Neural cell (in vitro differentiated cells): ENCODE data around the gene TPCN1. TPM values are rescaled to one million over a fixed set of nuclear protein-coding genes. Genes with fewer than 3 reads are reported as not detected.

ENCODE experiments used
- H2AFZ ChIP-seq: fragments of 200-600, 300-800 bp; sonication (generic), shearing (Covaris generic); 2 replicates; pipeline ENCODE4 v1.6.0; 2014; ENCODE audit warnings: low read depth, mild to moderate bottlenecking, antibody characterized with exemption, low read length, moderate library complexity
- H3F3A ChIP-seq: fragments of 200-600 bp; shearing (Covaris generic); 2 replicates; pipeline ENCODE4 v1.6.1; 2016; ENCODE audit warnings: mild to moderate bottlenecking, moderate library complexity, mixed read lengths, antibody characterized with exemption, low read length; ENCODE audit not compliant: insufficient read depth, poor library complexity, severe bottlenecking
- H3K27ac ChIP-seq: fragments of 200-600, 300-800 bp; sonication (generic), shearing (Covaris generic); 2 replicates; pipeline ENCODE4 v1.5.1; 2014; ENCODE audit warnings: mild to moderate bottlenecking, low read length, moderate library complexity
- H3K27me3 ChIP-seq: fragments of 300-800, 200-600 bp; sonication (generic), shearing (Covaris generic); 2 replicates; pipeline ENCODE4 v1.6.0; 2014; ENCODE audit warnings: mild to moderate bottlenecking, low read depth, low read length, moderate library complexity; ENCODE audit not compliant: insufficient read depth
- H3K36me3 ChIP-seq: fragments of 300-800, 200-600 bp; sonication (generic), shearing (Covaris generic); 2 replicates; pipeline ENCODE4 v1.5.1; 2014; ENCODE audit warnings: mild to moderate bottlenecking, antibody characterized with exemption, low read length, moderate library complexity; ENCODE audit not compliant: insufficient read depth
- H3K4me2 ChIP-seq: fragments of 300-800, 200-600 bp; sonication (generic), shearing (Covaris generic); 2 replicates; pipeline ENCODE4 v1.6.0; 2014; ENCODE audit warnings: mild to moderate bottlenecking, low read length
- H3K4me3 ChIP-seq: fragments of 300-800, 200-600 bp; sonication (generic), shearing (Covaris generic); 2 replicates; pipeline ENCODE4 v1.5.1; 2014; ENCODE audit warnings: mild to moderate bottlenecking, low read length, moderate library complexity
- H3K79me2 ChIP-seq: fragments of 200-600 bp; shearing (Covaris generic); replicated peaks from 2 replicates; pipeline ENCODE4 v1.6.0; 2014; ENCODE audit warnings: mild to moderate bottlenecking, low read length, moderate library complexity; ENCODE audit not compliant: insufficient read depth
- H3K9ac ChIP-seq: fragments of 300-800, 200-600 bp; sonication (generic), shearing (Covaris generic); 2 replicates; pipeline ENCODE4 v1.6.1; 2016; ENCODE audit warnings: mild to moderate bottlenecking, low read length, mixed read lengths
- H3K9me2 ChIP-seq: fragments of 200-600 bp; shearing (Covaris generic); 2 replicates; pipeline ENCODE4 v1.6.1; 2016; ENCODE audit warnings: mild to moderate bottlenecking, low read length, mixed read lengths; ENCODE audit not compliant: insufficient read depth
- H3K9me3 ChIP-seq: fragments of 200-600, 300-800 bp; sonication (generic), shearing (Covaris generic); 2 replicates; pipeline ENCODE4 v1.6.1; 2016; ENCODE audit warnings: mild to moderate bottlenecking, mixed run types, low read length, moderate library complexity, mixed read lengths
- H4K20me1 ChIP-seq: fragments of 200-600 bp; shearing (Covaris generic); 2 replicates; pipeline ENCODE4 v1.6.1; 2016; ENCODE audit warnings: mild to moderate bottlenecking, mixed run types; ENCODE audit not compliant: insufficient read depth
- EP300 ChIP-seq: fragments of 450-650 bp; conservative IDR thresholded peaks from 2 replicates; pipeline ENCODE4 v1.6.1; 2014; ENCODE audit warnings: antibody characterized with exemption, mild to moderate bottlenecking, moderate library complexity; ENCODE audit not compliant: poor library complexity, severe bottlenecking
- EZH2 ChIP-seq: fragments of 200-600, 300-800 bp; shearing (Covaris generic), sonication (generic); IDR thresholded peaks from 2 replicates; pipeline ENCODE4 v1.6.1; 2014; ENCODE audit warnings: antibody characterized with exemption, low read length, borderline replicate concordance, mild to moderate bottlenecking; ENCODE audit not compliant: insufficient read depth, poor library complexity, severe bottlenecking
- MXI1 ChIP-seq: fragments of 450-650 bp; conservative IDR thresholded peaks from 2 replicates; pipeline ENCODE4 v1.6.1; 2014; ENCODE audit warnings: antibody characterized with exemption, mild to moderate bottlenecking; ENCODE audit not compliant: poor library complexity, severe bottlenecking
- POLR2AphosphoS5 ChIP-seq: IDR thresholded peaks from 2 replicates; pipeline ENCODE4 v1.6.1; 2012
- RAD21 ChIP-seq: fragments of 450-650 bp; conservative IDR thresholded peaks from 2 replicates; pipeline ENCODE4 v1.6.1; 2014; ENCODE audit warnings: antibody characterized with exemption, mild to moderate bottlenecking, moderate library complexity
- SMC3 ChIP-seq: fragments of 450-650 bp; conservative IDR thresholded peaks from 2 replicates; pipeline ENCODE4 v1.6.1; 2014; ENCODE audit warnings: antibody characterized with exemption, mild to moderate bottlenecking, moderate library complexity; ENCODE audit not compliant: poor library complexity
- TAF1 ChIP-seq: IDR thresholded peaks from 2 replicates; pipeline ENCODE4 v1.6.1; 2012; ENCODE audit warnings: low read depth
- polyA plus RNA-seq: library from polyadenylated mRNA; depleted of rRNA; stranded (reverse); fragments of >200 nt; gene quantifications from 2 replicates; pipeline ENCODE4 v1.2.3, GENCODE V29; 2014
- TF ChIP-seq, protein P1 (sequence below): fragments of 450-650 bp; IDR thresholded peaks from 2 replicates; pipeline ENCODE4 v1.5.1; 2014; ENCODE audit warnings: antibody characterized with exemption, mild to moderate bottlenecking, moderate library complexity; ENCODE audit not compliant: poor library complexity, severe bottlenecking
- TF ChIP-seq, protein P2 (sequence below): IDR thresholded peaks from 2 replicates; pipeline ENCODE4 v1.6.1; 2012; ENCODE audit warnings: borderline replicate concordance

The TPCN1 gene
- polyA plus RNA-seq, 1 donor from 2014 or later: 4.0 TPM

GRCh38 chr12:113317122-113317521, 95.9 kb downstream of the TPCN1 start:
- Histone ChIP-seq H3K27me3 (no peaks in the 10 kb centered on the region), H3F3A (no peaks in the 10 kb centered on the region), H3K9me3 (no peaks in the 10 kb centered on the region), H3K4me2 (no peak overlapping the region), H3K9ac (no peak overlapping the region), H2AFZ (no peak overlapping the region), H3K9me2 (no peaks in the 10 kb centered on the region), H3K79me2 (no peaks in the 10 kb centered on the region), H3K36me3 (no peaks in the 10 kb centered on the region), H3K27ac (no peak overlapping the region), H3K4me3 (no peak overlapping the region), H4K20me1 (no peaks in the 10 kb centered on the region)
- TF ChIP-seq, protein P1, sequence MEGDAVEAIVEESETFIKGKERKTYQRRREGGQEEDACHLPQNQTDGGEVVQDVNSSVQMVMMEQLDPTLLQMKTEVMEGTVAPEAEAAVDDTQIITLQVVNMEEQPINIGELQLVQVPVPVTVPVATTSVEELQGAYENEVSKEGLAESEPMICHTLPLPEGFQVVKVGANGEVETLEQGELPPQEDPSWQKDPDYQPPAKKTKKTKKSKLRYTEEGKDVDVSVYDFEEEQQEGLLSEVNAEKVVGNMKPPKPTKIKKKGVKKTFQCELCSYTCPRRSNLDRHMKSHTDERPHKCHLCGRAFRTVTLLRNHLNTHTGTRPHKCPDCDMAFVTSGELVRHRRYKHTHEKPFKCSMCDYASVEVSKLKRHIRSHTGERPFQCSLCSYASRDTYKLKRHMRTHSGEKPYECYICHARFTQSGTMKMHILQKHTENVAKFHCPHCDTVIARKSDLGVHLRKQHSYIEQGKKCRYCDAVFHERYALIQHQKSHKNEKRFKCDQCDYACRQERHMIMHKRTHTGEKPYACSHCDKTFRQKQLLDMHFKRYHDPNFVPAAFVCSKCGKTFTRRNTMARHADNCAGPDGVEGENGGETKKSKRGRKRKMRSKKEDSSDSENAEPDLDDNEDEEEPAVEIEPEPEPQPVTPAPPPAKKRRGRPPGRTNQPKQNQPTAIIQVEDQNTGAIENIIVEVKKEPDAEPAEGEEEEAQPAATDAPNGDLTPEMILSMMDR: no peak
- TF ChIP-seq, protein P2, sequence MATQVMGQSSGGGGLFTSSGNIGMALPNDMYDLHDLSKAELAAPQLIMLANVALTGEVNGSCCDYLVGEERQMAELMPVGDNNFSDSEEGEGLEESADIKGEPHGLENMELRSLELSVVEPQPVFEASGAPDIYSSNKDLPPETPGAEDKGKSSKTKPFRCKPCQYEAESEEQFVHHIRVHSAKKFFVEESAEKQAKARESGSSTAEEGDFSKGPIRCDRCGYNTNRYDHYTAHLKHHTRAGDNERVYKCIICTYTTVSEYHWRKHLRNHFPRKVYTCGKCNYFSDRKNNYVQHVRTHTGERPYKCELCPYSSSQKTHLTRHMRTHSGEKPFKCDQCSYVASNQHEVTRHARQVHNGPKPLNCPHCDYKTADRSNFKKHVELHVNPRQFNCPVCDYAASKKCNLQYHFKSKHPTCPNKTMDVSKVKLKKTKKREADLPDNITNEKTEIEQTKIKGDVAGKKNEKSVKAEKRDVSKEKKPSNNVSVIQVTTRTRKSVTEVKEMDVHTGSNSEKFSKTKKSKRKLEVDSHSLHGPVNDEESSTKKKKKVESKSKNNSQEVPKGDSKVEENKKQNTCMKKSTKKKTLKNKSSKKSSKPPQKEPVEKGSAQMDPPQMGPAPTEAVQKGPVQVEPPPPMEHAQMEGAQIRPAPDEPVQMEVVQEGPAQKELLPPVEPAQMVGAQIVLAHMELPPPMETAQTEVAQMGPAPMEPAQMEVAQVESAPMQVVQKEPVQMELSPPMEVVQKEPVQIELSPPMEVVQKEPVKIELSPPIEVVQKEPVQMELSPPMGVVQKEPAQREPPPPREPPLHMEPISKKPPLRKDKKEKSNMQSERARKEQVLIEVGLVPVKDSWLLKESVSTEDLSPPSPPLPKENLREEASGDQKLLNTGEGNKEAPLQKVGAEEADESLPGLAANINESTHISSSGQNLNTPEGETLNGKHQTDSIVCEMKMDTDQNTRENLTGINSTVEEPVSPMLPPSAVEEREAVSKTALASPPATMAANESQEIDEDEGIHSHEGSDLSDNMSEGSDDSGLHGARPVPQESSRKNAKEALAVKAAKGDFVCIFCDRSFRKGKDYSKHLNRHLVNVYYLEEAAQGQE: no peak
- no peak for TF ChIP-seq MXI1
- TF ChIP-seq POLR2AphosphoS5: no peak
- TF ChIP-seq EP300: no peak
- no peak for TF ChIP-seq SMC3
- no peak for TF ChIP-seq TAF1
- no peak for TF ChIP-seq RAD21
- no peak for TF ChIP-seq EZH2

DNA sequence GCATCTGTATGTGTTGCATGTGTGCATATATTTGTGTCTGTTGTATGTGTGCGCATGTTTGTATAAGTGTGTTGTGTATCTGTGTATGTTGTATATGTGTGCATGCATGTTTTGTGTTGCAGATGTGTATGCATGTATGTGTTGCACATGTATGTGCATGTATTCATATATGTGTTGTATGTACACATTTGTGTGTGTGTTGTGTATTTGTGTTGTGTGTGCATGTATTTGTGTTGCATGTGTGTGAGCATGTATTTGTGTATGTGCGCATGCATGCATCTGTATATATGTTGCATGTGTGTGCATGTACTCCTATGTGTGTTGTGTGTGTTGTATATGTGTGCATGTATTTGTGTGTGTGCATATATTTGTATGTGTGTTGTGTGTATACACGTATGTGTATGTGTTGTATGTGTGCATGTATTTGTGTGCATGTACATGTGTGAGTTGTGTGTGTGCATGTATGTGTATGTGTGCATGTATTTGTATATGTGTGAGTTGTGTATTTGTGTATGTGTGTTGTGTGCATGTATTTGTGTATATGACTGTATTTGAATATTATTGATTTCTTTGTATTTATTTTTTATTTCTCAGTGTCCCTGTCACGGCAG, 96.9 kb downstream of the TPCN1 start:
- H4K20me1 ChIP-seq: no peaks in the 10 kb centered on the region
- no peak overlapping the region for H3K4me2 ChIP-seq
- H3F3A ChIP-seq: no peaks in the 10 kb centered on the region
- TF ChIP-seq EP300 (no peak), MXI1 (no peak), SMC3 (no peak)
- H2AFZ ChIP-seq: no peak overlapping the region
- H3K4me3 ChIP-seq: no peak overlapping the region
- no peak overlapping the region for H3K27ac ChIP-seq
- H3K36me3 ChIP-seq: no peaks in the 10 kb centered on the region
- H3K9ac ChIP-seq: no peak overlapping the region
- no peaks in the 10 kb centered on the region for H3K27me3 ChIP-seq
- H3K9me3 ChIP-seq: no peaks in the 10 kb centered on the region
- no peaks in the 10 kb centered on the region for H3K9me2 ChIP-seq
- H3K79me2 ChIP-seq: no peaks in the 10 kb centered on the region
